GM04503 (cell line): Measurements from ENCODE around the gene CCDC50.

ENCODE experiments used
- DNase-seq: peaks from one replicate; pipeline ENCODE4 v3.0.0-alpha.2; 2012; ENCODE audit warnings: low read depth

CCDC50 gene

GRCh38 chr3:191350396-191351090 lies 21.3 kb downstream of the CCDC50 start:
- no peak for DNase-seq

GRCh38 chr3:191352014-191352413 lies 22.8 kb downstream of the CCDC50 start:
- no peak for DNase-seq

GRCh38 chr3:191353022-191353777 lies 24.0 kb downstream of the CCDC50 start:
- DNase-seq, result no peak

GRCh38 chr3:191355406-191355805 lies 26.2 kb downstream of the CCDC50 start:
- no peak for DNase-seq

GRCh38 chr3:191356631-191357439 lies 27.6 kb downstream of the CCDC50 start:
- DNase-seq, result peak; percentile 51

GRCh38 chr3:191357909-191358308 lies 28.7 kb downstream of the CCDC50 start:
- DNase-seq, result no peak

- no peak for DNase-seq
These were observed 29.7 kb downstream of the CCDC50 start for GRCh38 chr3:191358929-191359328.

- DNase-seq, result no peak
These were observed 31.4 kb downstream of the CCDC50 start for GRCh38 chr3:191360620-191361019.

GRCh38 chr3:191361456-191361855 lies 32.3 kb downstream of the CCDC50 start:
- no peak for DNase-seq

- DNase-seq, result no peak
These were observed 32.8 kb downstream of the CCDC50 start for GRCh38 chr3:191362037-191362436.

- no peak for DNase-seq
These were observed 33.4 kb downstream of the CCDC50 start for GRCh38 chr3:191362524-191363090.

GRCh38 chr3:191363221-191363620 lies 34.0 kb downstream of the CCDC50 start:
- no peak for DNase-seq

- no peak for DNase-seq
These were observed 37.5 kb downstream of the CCDC50 start for GRCh38 chr3:191366675-191367074.

GRCh38 chr3:191368755-191369615 lies 39.8 kb downstream of the CCDC50 start:
- DNase-seq, result no peak

GRCh38 chr3:191369616-191370010 lies 40.4 kb downstream of the CCDC50 start:
- no peak for DNase-seq

- DNase-seq, result no peak
These were observed 42.9 kb downstream of the CCDC50 start for GRCh38 chr3:191372122-191372521.

GRCh38 chr3:191373327-191373726 lies 44.1 kb downstream of the CCDC50 start:
- DNase-seq, result no peak

- DNase-seq, result peak; percentile 77
These were observed 47.4 kb downstream of the CCDC50 start for GRCh38 chr3:191376516-191377141.

GRCh38 chr3:191378142-191378812 lies 49.1 kb downstream of the CCDC50 start:
- DNase-seq, result no peak

GRCh38 chr3:191379446-191379845 lies 50.3 kb downstream of the CCDC50 start:
- DNase-seq, result no peak
